ENCODE results near the gene RXRB.

Gene RXRB

DNA sequence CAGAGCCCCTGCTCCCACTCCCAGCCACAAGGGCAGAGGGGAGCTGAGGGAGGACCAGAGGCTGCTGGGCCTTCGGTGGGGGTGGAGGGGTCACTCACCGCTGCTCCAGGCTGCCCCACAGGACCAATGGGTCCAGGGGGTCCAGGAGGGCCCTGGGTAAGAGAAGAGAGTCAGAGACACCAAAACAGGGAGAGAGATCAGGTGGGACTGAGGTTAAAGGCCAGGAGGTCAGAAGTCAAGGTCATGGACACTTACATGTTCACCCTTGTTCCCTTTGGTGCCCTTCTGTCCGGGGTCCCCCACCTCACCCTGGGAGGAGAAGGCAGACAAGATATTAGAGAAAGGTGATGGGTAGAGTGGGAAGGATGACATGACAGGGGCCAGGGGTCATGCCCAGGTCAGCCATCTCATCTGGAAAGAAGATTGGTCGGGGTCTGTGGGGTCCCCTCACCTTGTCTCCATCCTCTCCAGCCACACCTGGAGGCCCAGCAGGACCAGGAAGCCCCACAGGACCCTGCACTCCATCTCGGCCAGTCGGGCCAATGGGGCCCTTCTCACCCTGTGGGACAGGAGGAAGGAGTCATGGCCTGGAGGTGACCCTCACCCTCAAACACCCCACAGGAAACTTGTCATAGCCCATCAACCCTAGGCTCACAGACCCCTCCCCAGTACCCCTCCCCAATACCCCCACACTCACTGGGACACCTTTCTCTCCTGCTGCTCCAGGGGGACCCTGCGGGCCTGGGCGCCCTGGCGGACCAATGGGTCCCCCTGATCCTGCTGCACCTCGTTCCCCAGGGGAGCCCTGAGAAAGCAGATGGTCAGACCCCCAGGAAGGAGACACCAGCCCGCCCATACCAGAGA is 29.2 kb downstream of the RXRB start:
- Histone ChIP-seq H3K4me1 (ENCODE audit: insufficient read depth, low read length, poor library complexity, severe bottlenecking) (no peaks in the 10 kb centered on the region), H3K4me2 (ENCODE audit: low read depth, low read length, poor library complexity, severe bottlenecking) (no peak overlapping the region), H3K4me3 (ENCODE audit: low read length, poor library complexity, severe bottlenecking) (no peak overlapping the region), H4K20me1 (ENCODE audit: insufficient read depth, low read length, poor library complexity, severe bottlenecking) (no peaks in the 10 kb centered on the region), H3F3A (ENCODE audit: low read depth) (no peaks in the 10 kb centered on the region), H3K9me2 (replicated peaks; ENCODE audit: low read depth, low read length) (no peaks in the 10 kb centered on the region), H3K79me2 (ENCODE audit: insufficient read depth, low read length) (no peaks in the 10 kb centered on the region), H3K9ac (ENCODE audit: low read depth, low read length, poor library complexity, severe bottlenecking) (no peak overlapping the region), H3K9me3 (ENCODE audit: insufficient read depth, low read depth, low read length) (no peaks in the 10 kb centered on the region), H3K27me3 (ENCODE audit: insufficient read depth, low read length, poor library complexity, severe bottlenecking) (no peaks in the 10 kb centered on the region), H3K36me3 (ENCODE audit: insufficient read depth, low read length) (no peaks in the 10 kb centered on the region), H2AFZ (ENCODE audit: low read length) (no peak overlapping the region)
- no peak for TF ChIP-seq EZH2phosphoT487 (IDR thresholded peaks at IDR 0.05; ENCODE audit: borderline replicate concordance)
- TF ChIP-seq, protein P1, sequence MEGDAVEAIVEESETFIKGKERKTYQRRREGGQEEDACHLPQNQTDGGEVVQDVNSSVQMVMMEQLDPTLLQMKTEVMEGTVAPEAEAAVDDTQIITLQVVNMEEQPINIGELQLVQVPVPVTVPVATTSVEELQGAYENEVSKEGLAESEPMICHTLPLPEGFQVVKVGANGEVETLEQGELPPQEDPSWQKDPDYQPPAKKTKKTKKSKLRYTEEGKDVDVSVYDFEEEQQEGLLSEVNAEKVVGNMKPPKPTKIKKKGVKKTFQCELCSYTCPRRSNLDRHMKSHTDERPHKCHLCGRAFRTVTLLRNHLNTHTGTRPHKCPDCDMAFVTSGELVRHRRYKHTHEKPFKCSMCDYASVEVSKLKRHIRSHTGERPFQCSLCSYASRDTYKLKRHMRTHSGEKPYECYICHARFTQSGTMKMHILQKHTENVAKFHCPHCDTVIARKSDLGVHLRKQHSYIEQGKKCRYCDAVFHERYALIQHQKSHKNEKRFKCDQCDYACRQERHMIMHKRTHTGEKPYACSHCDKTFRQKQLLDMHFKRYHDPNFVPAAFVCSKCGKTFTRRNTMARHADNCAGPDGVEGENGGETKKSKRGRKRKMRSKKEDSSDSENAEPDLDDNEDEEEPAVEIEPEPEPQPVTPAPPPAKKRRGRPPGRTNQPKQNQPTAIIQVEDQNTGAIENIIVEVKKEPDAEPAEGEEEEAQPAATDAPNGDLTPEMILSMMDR (conservative IDR thresholded peaks at IDR 0.05; ENCODE audit: low read length): no peak

DNA sequence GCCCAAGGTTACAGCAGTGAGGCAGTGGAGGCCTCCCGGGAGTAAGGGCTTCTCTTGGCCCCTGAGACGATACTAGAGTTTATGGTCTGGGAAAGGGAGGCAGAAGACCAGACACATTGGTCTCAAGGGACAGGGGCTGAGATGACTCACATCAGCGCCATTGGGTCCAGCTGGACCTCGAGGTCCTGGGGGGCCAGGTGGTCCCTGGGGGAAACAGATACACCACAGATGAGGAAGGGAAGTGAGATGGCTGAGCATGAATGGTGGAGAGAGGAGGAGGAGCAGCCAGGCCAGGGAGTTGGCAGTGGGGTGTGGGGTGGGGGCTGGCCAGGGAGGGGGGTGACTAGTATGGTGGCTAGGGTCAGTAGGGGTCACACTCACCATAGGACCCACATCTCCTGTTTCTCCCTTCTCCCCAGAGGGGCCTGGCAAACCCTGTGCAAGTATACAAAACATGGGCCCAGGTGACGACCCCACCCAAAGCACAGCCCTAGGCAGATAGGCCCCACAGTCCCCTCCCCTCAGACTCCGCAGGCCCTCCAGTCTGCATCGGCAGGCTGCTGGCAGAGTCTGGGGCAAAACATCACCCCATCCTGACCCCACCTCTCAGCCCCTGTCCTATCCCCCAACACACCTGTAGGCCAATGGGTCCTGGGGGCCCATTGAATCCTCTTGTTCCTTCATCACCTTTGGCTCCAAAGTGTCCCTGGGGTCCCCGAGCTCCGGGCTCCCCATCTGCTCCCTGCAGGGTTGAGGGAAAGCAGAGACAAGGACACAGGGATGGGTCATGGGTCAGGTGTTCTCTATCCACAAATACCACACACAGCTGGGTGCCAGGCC is 30.1 kb downstream of the RXRB start:
- Histone ChIP-seq H3K9me3 (ENCODE audit: insufficient read depth, low read depth, low read length) (no peaks in the 10 kb centered on the region), H3K79me2 (ENCODE audit: insufficient read depth, low read length) (no peaks in the 10 kb centered on the region), H3K36me3 (ENCODE audit: insufficient read depth, low read length) (no peaks in the 10 kb centered on the region), H4K20me1 (ENCODE audit: insufficient read depth, low read length, poor library complexity, severe bottlenecking) (no peaks in the 10 kb centered on the region), H3K9ac (ENCODE audit: low read depth, low read length, poor library complexity, severe bottlenecking) (no peak overlapping the region), H2AFZ (ENCODE audit: low read length) (no peak overlapping the region), H3K4me3 (ENCODE audit: low read length, poor library complexity, severe bottlenecking) (no peak overlapping the region), H3K9me2 (replicated peaks; ENCODE audit: low read depth, low read length) (no peaks in the 10 kb centered on the region), H3F3A (ENCODE audit: low read depth) (no peaks in the 10 kb centered on the region), H3K4me2 (ENCODE audit: low read depth, low read length, poor library complexity, severe bottlenecking) (no peak overlapping the region), H3K27me3 (ENCODE audit: insufficient read depth, low read length, poor library complexity, severe bottlenecking) (no peaks in the 10 kb centered on the region), H3K4me1 (ENCODE audit: insufficient read depth, low read length, poor library complexity, severe bottlenecking) (no peaks in the 10 kb centered on the region)
- no peak for TF ChIP-seq EZH2phosphoT487 (IDR thresholded peaks at IDR 0.05; ENCODE audit: borderline replicate concordance)
- TF ChIP-seq, protein P1 (conservative IDR thresholded peaks at IDR 0.05; ENCODE audit: low read length): no peak

DNA sequence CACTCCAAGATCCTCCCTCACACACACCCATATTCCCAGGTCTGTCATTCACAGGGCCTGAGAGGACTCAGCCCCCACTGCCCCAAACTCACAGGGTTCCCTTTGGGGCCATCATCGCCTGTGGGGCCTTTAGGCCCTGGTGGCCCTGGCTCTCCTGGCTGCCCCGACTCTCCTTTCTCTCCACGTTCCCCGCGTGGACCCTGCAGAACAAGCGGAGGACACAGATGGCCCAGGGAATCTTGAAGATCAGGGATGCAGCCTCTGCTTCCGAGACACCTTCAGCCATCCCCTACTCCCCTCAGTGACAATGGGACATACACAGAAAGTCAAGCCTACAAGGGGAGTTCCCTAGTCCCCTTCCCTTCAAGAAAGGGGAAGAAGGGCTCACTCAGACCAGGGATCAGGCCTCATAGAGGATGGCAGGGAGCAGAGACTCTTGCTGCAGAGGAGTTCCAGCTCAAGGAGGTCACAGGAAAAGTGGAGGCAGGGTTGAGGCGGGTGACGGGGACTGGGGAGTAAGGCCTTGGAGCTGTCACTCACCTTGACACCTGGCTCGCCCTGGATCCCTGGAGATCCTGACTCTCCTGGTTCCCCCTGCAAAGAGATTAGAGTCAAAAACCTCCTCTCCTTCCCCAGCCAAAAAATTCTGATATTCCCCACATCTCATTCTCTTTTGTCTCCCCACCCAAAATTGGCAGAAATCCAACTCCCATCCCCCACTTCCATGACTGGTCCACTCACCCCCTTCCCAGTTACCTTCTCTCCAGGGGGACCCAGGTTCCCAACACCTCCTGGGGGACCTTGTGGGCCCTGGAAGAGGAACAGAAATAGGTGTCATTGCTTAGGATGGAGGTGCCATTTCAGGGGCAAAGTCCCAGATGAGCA is 30.9 kb downstream of the RXRB start:
- H3K36me3 ChIP-seq (ENCODE audit: insufficient read depth, low read length): no peaks in the 10 kb centered on the region
- no peaks in the 10 kb centered on the region for H3F3A ChIP-seq (ENCODE audit: low read depth)
- no peak overlapping the region for H3K9ac ChIP-seq (ENCODE audit: low read depth, low read length, poor library complexity, severe bottlenecking)
- H4K20me1 ChIP-seq (ENCODE audit: insufficient read depth, low read length, poor library complexity, severe bottlenecking): no peaks in the 10 kb centered on the region
- TF ChIP-seq, protein P1 (conservative IDR thresholded peaks at IDR 0.05; ENCODE audit: low read length): no peak
- no peak for TF ChIP-seq EZH2phosphoT487 (IDR thresholded peaks at IDR 0.05; ENCODE audit: borderline replicate concordance)
- H3K27me3 ChIP-seq (ENCODE audit: insufficient read depth, low read length, poor library complexity, severe bottlenecking): no peaks in the 10 kb centered on the region
- no peaks in the 10 kb centered on the region for H3K79me2 ChIP-seq (ENCODE audit: insufficient read depth, low read length)
- no peak overlapping the region for H2AFZ ChIP-seq (ENCODE audit: low read length)
- no peaks in the 10 kb centered on the region for H3K9me3 ChIP-seq (ENCODE audit: insufficient read depth, low read depth, low read length)
- H3K4me2 ChIP-seq (ENCODE audit: low read depth, low read length, poor library complexity, severe bottlenecking): no peak overlapping the region
- H3K9me2 ChIP-seq (replicated peaks; ENCODE audit: low read depth, low read length): no peaks in the 10 kb centered on the region
- H3K4me1 ChIP-seq (ENCODE audit: insufficient read depth, low read length, poor library complexity, severe bottlenecking): no peaks in the 10 kb centered on the region
- no peak overlapping the region for H3K4me3 ChIP-seq (ENCODE audit: low read length, poor library complexity, severe bottlenecking)
